Breast epithelium (tissue), 4 donors: ENCODE data around the gene FBXO15. TPM values are rescaled to one million over a fixed set of nuclear protein-coding genes. Genes with fewer than 3 reads are reported as not detected.

Experiments
- DNase-seq, 2 donors: peaks; one replicate each; pipeline ENCODE4 v3.0.0-alpha.2; 2019; ENCODE audit warnings: low spot score in 2 of 2
- H3K27ac ChIP-seq, 2 donors: fragments of 200-600 bp; sonication (generic) in 1 of 2; one replicate each; pipeline ENCODE4 v1.5.1; 2016 to 2019; ENCODE audit warnings: mild to moderate bottlenecking in 1 of 2
- H3K27me3 ChIP-seq, 2 donors: fragments of 200-600 bp; sonication (generic) in 1 of 2; one replicate each; pipeline versions ENCODE4 v1.5.1 to v1.6.0; 2017 to 2019; ENCODE audit warnings: control low read depth in 1 of 2, mild to moderate bottlenecking in 1 of 2
- H3K36me3 ChIP-seq: fragments of 200-600 bp; one replicate; pipeline ENCODE4 v1.5.1; 2019
- H3K4me1 ChIP-seq, 2 donors: fragments of 200-600 bp; sonication (generic); one replicate each; pipeline ENCODE4 v1.5.1; 2016 to 2019; ENCODE audit warnings: control low read depth in 1 of 2
- H3K4me3 ChIP-seq, 3 donors: fragments of 200-600 bp; sonication (generic); 1 replicate in 2 of 3; 2 replicates in 1 of 3; pipeline ENCODE4 v1.5.1; 2016 to 2019; ENCODE audit warnings: mild to moderate bottlenecking in 3 of 3, moderate library complexity in 2 of 3
- H3K9me3 ChIP-seq, 2 donors: fragments of 200-600 bp; sonication (generic) in 1 of 2; one replicate each; pipeline ENCODE4 v1.5.1; 2016 to 2019; ENCODE audit warnings: control low read depth in 1 of 2
- CTCF ChIP-seq, 3 donors: fragments of 450-650 bp; IDR thresholded peaks; one replicate each; pipeline ENCODE4 v1.5.1; 2016 to 2017; ENCODE audit warnings: antibody characterized with exemption in 3 of 3, mild to moderate bottlenecking in 3 of 3, moderate library complexity in 3 of 3
- POLR2A ChIP-seq: fragments of 450-650 bp; IDR thresholded peaks from one replicate; pipeline ENCODE4 v1.6.1; 2016; ENCODE audit warnings: antibody characterized with exemption, mild to moderate bottlenecking, moderate library complexity
- POLR2AphosphoS5 ChIP-seq, 3 donors: sonication (generic); formaldehyde crosslinking; IDR thresholded peaks; one replicate each; pipeline ENCODE4 v1.6.1; 2017; ENCODE audit warnings: antibody characterized with exemption in 3 of 3
- intact Hi-C: fragments of 100-400 bp; cut with DNase I; formaldehyde crosslinking; loops from one replicate; pipeline ENCODE4 v1.15.1; 2023; ENCODE audit warnings: low total_unique reads
- total RNA-seq, 3 donors: library from RNA; depleted of rRNA; stranded (reverse); fragments of >200 nt; gene quantifications; one replicate each; pipeline ENCODE4 v1.1.0, GENCODE V29; 2016

Gene FBXO15
- total RNA-seq, 3 donors from 2014 or later, result 0.64 to 1.3 (median 0.73) TPM

GRCh38 chr18:74074668-74075564 is 72.7 kb downstream of the FBXO15 start:
- Histone ChIP-seq H3K27me3 (no peaks in the 10 kb centered on the region), H3K9me3 (no peaks in the 10 kb centered on the region), H3K36me3 (no peaks in the 10 kb centered on the region), H3K27ac (no peak overlapping the region), H3K4me1 (no peaks in the 10 kb centered on the region), H3K4me3 (no peak overlapping the region)
- intact Hi-C loops, result no loop called here
- no peak for TF ChIP-seq CTCF (IDR thresholded peaks at IDR 0.05)
- TF ChIP-seq POLR2AphosphoS5 (IDR thresholded peaks at IDR 0.05), result no peak
- TF ChIP-seq POLR2A, result no peak
- DNase-seq, result no peak

DNA sequence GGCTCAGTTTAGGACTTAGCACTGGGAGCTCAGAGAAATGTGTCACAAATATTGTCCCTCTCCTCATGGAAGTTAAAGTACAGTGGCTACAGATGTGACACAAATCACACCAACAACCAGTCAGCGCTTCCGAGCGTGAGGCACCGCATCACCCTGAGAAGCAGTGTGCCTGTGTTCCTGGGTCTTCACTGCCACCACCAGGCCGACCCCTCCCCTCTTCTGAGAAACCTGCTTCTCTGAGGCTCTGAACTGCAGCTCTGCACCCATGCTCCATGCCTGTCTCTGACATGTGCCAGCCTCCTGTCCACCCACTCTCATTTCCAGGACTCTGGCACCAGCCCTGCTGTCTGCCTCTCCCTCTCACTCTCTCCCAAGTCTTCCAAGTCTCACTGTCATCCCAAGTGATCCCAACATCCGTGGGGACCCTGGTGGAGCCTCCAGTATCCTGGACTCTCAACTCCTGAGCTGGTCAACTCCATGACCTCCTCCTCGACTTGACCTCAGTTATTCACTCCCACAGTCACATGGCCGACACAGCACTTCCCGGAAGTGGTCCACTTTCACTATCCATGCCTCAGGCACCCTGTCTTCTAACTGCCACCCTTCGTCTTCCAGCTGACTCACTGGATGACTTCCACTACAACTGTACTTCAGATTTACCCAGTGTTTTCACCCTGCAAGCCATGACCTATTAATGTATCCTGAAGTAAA is 73.5 kb downstream of the FBXO15 start:
- no peak for DNase-seq
- no peaks in the 10 kb centered on the region for H3K9me3 ChIP-seq
- no peak overlapping the region for H3K27ac ChIP-seq
- H3K36me3 ChIP-seq, result no peaks in the 10 kb centered on the region
- intact Hi-C loops, result no loop called here
- H3K4me1 ChIP-seq, result no peaks in the 10 kb centered on the region
- no peak for TF ChIP-seq CTCF (IDR thresholded peaks at IDR 0.05)
- H3K27me3 ChIP-seq, result no peaks in the 10 kb centered on the region
- no peak overlapping the region for H3K4me3 ChIP-seq

- intact Hi-C loops, result no loop called here
- Histone ChIP-seq H3K27me3 (no peaks in the 10 kb centered on the region), H3K9me3 (no peaks in the 10 kb centered on the region), H3K4me1 (no peaks in the 10 kb centered on the region), H3K4me3 (no peak overlapping the region), H3K36me3 (no peaks in the 10 kb centered on the region), H3K27ac (no peak overlapping the region)
- DNase-seq, result no peak
- TF ChIP-seq POLR2A (no peak), CTCF (IDR thresholded peaks at IDR 0.05) (no peak), POLR2AphosphoS5 (IDR thresholded peaks at IDR 0.05) (no peak)
Observed at GRCh38 chr18:74069178-74070050, 78.2 kb downstream of the FBXO15 start.

DNA sequence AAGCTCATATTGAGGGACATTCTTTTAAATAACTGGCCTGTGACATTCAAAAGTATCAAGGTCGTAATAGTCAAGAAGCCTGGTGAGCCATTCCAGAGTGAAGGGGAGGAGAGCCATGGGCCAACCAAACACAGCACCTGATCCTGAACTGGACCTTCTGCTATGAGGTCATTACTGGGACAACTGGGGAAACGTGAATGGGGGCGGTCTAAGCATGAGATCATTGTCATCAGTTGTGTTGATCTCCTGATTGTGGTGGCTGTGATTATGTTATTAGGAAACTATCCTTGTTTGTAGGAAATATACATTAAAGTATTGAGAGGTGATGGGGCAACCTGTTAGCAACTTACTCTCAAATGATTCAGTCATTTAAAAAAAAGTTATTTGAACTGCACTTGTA is 79.3 kb downstream of the FBXO15 start:
- no peak for DNase-seq
- no peaks in the 10 kb centered on the region for H3K36me3 ChIP-seq
- no peaks in the 10 kb centered on the region for H3K9me3 ChIP-seq
- no peaks in the 10 kb centered on the region for H3K27me3 ChIP-seq
- H3K27ac ChIP-seq, result no peak overlapping the region
- TF ChIP-seq POLR2AphosphoS5 (IDR thresholded peaks at IDR 0.05), result no peak
- no peak for TF ChIP-seq CTCF (IDR thresholded peaks at IDR 0.05)
- no peak for TF ChIP-seq POLR2A
- intact Hi-C loops, result no loop called here
- H3K4me1 ChIP-seq, result no peaks in the 10 kb centered on the region
- H3K4me3 ChIP-seq, result no peak overlapping the region
